GM19463 (cell line): Measurements from ENCODE around the gene PAX4.

ENCODE experiments used
- ATAC-seq: cut with Tn5 transposase; IDR thresholded peaks from one replicate; pipeline ENCODE4 v1.9.1; 2021; ENCODE audit warnings: mild to moderate bottlenecking, moderate library complexity; ENCODE audit not compliant: unreplicated experiment

Gene PAX4

DNA sequence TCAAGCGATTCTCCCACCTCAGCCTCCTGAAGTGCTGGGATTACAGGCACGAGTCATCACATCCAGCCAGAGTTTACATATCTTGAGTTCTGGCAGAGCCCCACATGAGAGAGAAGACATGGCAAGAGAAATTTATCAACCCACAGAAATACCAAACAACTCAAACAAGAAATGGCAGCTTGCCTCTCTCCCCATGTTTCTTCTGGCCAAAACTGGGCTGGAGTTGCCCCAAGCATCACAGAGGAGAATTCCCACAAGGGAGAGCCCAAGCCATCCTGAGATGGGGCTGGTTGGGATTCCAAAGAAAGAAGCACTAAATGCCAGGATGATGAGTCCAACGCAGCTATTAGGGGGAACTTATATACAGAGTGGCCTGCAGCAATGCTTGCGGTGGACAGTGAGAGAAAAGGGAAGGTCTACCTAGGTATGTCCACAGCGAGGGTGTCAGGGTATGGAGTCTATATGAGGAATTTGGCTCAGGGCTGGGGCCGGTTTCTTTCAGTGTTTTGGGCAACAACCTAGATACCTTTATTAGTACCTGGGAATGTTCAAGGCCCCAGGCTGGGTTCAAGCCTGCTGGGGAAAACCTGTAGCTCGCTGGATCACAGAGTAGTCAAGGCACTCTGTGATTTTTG is 14.5 kb upstream of the PAX4 start:
- no peak for ATAC-seq

DNA sequence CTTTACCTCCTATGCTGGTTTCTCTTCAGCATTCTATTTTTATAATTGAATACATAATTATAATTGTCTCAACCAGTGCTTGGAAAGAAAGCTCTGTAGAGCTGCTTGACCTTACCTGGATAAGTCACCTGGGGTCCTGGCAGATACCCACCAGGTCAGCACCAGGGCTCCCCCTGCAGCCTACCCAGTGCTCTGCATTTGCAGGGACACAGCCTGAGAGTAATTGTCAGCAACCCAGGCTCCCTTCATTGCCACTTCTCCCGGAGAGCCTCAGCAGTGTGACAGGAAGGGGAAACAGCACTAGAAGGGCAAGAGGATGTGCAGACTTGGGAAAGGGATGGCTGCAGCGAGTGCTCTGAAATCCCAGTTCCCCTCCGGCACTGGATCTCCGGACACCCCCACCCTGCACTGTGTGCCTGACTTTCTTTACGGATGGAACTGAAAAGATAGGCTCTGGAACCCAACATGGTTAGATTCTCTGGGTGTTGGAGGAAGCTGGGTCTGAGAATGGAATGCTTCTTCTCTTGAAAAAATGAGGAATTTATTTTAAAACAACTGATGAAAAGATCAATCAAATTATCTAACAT is 11.4 kb upstream of the PAX4 start:
- peak; percentile 70 for ATAC-seq

DNA sequence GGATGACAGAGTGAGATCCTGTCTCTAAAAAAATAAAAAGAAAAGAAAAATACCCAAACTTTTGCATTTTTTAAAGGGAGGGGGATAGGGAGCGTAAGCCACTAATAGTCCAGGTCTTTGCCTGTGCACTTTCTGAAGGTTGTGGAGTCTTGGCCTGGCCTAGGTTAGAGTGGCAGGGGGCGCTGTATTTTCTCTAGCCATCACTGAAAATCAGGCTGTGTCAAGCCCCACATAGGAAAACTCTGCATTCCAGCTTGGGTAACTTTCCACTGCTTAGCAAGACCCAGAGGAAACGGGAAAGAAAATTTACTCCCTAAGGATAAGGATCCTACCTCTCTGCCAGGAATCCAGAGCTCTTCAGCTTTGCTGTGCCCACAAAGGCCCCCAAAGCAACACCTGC is 10.5 kb upstream of the PAX4 start:
- ATAC-seq = no peak

DNA sequence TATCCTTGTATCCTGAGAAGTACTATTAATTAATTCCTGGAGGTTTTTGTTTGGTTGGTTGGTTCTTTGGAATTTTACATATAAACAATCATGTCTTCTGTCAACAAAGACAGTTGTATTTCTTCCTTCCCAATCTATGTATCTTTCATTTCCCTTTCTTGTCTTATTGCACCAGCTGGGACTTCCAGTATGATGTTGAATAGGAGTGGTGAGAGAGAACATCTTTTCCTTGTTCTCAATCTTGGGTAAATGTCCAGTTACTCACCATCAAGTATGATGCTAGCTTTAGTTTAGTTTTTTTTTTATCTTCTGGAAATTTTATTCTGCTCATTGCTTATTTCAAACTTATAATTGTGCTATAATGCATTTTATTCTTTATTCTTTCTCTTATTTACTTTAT is 7.4 kb upstream of the PAX4 start:
- ATAC-seq = no peak

DNA sequence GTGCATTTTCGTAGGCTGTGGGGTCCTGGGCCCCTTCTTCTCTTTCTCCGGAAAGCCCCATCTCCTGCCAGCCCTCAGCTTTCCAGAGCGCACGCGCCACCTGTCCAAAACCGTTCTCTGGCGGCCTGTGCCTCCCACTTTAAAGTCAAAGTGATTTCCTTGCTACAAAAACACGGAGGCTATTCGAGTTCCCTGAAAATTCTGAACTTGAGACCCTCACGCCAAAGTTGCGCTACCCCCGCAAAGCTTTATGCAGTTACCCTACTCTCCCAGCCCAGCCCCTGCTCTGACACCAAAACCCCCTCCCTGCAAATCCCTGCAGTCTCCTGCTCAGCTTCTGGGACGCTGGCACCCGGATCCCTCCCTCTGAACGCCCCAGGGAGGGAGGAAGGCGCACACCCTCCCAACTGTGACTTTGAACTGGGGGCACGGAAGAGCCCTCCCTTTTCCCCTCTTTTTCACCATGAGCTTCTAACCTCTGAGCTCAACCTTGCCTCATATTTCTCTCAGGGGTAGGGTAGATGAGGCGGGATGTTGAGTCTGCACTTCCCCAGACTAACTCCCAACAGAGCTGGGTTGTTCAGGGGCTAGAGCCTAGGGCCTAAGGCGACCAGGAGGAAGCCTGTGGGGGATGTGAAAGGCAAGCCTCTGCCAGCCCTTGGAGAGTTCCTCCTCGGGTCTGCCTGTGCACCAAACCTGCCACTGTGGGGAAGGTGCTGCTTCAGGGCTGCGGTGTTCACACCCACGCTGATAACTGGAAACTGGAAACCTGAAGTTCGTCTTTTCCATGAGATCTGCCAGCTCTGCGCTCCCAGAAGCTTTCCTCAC is 2.7 kb upstream of the PAX4 start:
- no peak for ATAC-seq

DNA sequence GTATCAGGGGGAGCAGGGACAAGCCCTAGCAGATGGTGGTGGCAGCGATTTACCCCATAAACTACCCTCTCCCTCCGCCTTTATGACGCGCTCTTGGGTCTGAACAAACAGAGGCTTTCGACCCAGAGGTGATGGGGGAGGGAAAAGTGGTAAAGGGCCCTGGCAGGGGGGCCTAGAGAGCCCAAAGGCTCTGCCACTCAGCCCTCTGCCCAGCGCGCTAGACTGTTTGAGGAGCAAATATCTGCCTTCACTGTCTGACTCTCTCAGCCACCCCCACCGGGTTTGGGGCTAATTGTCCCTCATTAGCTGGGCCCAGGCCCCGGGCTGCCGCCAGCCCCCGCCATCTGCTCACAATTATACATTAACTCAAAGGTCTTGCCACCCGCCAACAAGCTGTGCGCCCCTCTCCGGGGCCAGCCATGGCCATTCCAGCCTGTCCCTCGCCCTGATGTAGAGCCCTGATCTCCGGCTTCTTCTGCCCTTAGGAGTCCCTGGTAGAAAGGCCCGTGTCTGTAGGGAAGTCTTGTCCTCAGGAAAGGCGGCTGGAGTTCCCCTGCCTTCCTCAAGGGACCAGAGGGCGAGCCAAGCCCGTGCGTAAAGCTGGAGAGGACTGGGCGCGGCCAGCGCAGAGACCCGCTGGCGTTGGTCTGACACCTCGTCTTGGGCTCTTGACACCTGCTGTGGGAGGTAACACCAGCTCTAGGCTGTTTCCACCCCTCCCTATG is 1.9 kb upstream of the PAX4 start:
- peak; percentile 46 for ATAC-seq

DNA sequence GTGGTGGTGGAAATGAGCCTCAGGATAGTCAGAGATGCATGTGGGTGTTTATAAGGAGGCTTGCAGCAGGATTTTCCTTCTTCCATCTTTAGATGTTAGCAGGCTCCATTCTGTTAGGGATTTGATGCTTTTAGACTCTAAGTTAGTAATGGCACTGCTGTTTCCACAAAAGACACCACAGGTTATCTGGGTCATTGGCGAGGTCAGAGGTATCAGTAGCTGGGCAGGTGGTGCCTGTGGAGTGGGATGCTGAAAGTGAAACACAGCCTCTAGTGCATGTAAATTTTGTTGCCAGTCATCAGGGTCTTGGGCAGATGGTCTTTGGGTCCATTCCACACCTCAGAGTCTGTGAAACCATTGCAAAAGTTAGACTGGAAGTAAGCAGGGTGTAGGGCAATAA is 833 bp upstream of the PAX4 start:
- no peak for ATAC-seq

DNA sequence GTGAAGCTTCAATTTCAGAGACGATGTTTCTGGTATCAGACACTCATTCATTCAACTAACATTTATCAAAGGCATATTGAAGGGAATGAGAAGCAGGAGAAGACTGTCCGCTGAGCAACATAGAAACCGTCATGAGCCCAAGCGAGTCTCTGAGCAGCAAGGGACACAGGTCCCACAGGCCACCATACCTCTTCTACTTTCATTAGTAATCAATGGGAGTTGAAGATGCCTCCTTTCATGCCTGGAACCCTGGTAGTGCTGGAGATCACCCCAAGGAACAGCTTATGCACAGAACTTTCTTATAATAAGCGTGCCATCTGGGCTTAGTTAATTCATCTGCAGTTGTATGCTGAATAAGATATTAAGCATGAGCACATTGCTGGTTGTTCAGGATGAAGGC is 1.2 kb downstream of the PAX4 start:
- no peak for ATAC-seq

DNA sequence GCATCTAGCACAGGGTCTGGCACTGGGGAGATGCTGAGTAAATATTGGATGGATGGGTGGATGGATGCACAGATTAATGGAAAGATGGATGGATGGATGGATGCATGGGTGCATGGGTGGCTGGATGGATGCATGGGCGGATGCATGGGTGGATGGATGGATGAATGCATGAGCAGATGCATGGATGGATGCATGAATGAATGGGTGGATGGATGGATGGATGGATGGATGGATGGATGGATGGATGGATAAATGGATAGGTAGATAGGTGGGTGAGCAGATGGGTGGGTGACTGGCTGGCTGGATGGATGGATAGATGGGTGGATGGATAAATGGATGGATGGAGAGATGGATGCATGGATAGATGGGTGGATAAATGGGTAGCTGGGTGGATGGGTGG is 5.7 kb downstream of the PAX4 start:
- no peak for ATAC-seq

DNA sequence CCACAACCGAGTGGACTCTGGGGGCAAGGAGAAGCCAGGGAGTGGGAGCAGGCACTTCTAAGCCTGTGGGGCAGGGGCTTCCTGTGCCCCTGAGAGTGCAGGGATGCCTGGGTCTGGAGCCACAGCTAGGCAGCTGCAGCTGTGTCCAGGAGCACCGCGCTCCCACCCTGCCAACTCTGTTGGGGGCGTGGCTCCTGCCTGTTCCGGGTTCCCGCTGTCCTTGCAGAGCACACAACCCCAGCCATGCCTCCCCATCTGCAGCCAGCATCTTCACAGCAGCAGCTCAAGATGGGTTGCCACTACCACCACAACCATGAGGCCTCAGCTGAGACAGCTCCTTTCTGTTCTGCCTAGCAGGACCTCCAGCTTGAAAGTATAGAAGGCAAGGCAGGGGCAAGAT is 8.6 kb downstream of the PAX4 start:
- no peak for ATAC-seq

DNA sequence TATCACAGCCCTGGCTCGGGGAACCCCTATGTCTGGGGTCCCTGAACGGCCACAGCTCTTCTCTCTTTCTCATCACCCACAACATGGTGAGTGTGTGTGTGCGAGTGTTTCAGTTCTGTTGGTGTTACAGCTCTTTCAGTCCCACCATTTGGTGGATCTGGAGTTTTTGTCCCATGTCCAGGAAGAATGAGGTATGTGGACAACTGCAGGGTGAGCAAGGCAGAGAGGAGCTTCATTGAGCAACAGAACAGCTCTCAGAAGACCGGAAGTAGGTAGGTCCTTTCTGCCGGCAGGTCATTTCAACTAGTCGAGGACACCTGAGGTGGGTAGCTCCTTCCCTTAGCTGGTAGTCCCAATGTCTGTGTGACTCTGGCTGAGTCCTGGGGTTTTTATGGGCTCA is 9.5 kb downstream of the PAX4 start:
- no peak for ATAC-seq

DNA sequence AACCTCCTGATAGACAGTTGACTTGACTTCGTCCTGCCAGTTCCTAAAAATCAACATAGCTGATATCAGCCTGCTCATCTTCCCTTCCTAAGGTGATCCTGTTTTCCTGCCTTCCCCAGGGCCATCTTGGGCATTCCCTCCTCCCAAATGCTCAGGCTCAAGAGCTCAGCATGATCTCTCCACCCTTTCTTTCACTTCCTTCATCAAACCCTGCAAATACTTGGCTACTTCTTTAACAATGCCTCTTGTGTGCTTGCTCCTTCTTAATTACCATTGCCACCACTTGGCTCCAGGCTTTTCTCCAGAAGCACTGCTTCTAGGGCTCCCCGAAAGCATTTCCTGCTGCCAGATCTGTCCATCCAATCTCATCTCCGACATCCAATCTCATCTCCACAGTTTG is 17.1 kb downstream of the PAX4 start:
- no peak for ATAC-seq

DNA sequence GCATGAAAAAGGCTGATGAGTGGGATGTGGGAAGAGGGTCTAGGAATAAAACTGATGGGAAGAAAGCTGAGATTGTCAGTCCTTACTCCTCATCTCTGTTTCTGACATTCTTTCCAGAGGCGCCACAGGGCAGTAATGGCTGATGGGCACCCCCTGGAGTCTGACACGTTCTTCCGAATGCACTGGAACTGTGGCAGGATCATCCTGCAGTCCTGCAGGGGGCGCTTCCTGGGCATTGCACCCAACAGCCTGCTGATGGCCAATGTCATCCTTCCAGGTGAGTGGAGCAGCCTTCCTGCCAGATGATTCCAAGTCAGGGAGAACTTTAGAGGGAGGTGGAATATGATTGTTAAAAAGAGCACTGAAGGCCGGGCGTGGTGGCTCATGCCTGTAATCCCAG is 19.6 kb downstream of the PAX4 start:
- no peak for ATAC-seq

DNA sequence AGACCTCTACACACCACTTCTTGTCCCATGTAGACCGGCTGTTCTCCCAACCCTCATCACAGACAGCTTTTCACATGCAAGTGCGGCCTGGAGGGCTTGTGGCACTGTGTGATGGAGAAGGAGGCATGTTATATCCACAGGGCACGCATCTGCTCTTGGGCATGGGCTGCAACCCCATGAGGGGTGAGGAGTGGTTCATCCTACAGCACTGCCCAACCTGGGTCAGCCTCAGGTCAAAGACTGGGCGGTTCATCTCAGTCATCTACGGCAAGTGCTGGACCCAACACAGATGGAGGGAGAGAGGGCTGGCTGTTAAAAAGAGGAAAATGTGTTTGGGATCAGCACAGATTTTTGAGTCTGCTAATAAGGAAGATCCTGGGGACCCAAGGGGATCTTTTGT is 22.2 kb downstream of the PAX4 start:
- no peak for ATAC-seq

DNA sequence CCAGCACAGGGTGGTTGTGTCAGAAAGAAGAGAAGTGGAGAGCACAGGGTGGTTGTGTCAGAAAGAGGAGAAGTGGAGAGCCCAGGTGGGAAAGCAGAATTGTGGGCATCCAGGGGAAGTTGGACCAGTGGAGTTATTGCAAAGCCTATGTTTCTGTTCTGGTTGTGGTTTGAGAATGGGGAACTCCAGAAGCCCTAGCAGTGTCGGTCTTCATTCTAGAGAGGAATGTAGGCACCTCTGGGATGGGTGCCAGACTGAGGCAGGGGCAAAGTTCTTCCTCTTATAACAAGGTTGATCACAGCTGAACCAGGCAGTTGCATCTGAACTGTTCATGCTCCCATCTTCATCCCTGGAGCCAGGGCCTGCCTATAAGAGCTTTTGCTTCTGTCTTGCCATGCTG is 23.5 kb downstream of the PAX4 start:
- ATAC-seq = peak; percentile 72

DNA sequence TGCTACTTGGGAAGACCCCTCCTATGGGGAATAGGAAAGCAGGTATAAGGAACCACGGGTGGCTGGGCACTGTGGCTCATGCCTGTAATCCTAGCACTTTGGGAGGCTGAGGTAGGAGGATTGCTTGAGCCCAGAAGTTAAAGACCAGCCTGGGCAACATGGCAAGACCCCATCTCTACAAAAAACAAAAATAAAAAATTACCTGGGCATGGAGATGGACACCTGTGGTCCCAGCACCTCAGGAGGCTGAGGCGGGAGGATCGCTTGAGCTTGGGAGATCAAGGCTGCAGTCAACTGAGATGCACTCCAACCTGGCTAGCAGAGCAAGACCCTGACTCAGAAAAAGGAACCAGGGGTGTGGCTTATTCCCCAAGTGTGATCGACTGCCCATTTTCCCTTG is 25.4 kb downstream of the PAX4 start:
- no peak for ATAC-seq

DNA sequence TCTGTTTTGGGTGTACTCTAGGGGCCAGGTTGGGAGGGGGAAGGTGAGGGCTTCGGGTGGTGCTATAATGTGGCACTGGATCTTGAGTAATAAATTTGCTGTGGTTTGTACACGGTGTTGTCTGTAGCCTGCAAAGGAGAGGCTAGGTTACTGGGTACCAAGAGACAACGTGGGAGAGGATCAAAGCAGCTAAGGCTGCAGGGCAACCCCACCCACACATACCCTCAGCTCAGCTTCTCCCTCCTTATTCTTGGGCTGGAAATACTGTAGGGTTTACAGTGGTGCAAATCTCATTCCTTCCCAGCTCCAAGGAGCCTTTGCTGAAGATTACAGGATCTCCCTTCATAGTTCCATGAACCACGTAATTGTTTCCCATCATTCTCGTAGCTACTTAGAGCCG is 26.4 kb downstream of the PAX4 start:
- no peak for ATAC-seq

DNA sequence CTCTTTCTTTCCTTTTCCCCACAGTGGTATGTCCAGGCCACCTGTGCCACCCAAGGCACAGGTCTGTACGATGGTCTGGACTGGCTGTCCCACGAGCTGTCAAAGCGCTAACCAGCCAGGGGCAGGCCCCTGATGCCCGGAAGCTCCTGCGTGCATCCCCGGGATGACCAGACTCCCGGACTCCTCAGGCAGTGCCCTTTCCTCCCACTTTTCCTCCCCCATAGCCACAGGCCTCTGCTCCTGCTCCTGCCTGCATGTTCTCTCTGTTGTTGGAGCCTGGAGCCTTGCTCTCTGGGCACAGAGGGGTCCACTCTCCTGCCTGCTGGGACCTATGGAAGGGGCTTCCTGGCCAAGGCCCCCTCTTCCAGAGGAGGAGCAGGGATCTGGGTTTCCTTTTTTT is 26.8 kb downstream of the PAX4 start:
- ATAC-seq = no peak

DNA sequence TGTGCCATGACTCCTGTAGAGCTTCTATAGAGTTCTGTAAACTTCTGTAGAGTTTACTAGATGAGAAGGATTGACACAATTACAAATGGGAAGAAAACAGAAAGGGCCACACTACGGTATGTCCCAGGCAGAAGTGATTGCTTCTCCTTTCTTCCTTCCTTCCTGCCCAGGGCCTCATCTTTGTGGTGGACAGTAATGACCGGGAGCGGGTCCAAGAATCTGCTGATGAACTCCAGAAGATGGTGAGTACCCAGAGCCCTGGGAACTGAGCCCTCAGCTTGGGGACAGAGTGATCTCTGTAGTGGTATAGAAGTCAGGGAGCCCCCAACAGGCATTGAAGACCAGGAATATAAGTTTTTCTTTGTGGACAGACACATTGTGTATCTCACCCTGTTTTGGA is 28.0 kb downstream of the PAX4 start:
- ATAC-seq = no peak

DNA sequence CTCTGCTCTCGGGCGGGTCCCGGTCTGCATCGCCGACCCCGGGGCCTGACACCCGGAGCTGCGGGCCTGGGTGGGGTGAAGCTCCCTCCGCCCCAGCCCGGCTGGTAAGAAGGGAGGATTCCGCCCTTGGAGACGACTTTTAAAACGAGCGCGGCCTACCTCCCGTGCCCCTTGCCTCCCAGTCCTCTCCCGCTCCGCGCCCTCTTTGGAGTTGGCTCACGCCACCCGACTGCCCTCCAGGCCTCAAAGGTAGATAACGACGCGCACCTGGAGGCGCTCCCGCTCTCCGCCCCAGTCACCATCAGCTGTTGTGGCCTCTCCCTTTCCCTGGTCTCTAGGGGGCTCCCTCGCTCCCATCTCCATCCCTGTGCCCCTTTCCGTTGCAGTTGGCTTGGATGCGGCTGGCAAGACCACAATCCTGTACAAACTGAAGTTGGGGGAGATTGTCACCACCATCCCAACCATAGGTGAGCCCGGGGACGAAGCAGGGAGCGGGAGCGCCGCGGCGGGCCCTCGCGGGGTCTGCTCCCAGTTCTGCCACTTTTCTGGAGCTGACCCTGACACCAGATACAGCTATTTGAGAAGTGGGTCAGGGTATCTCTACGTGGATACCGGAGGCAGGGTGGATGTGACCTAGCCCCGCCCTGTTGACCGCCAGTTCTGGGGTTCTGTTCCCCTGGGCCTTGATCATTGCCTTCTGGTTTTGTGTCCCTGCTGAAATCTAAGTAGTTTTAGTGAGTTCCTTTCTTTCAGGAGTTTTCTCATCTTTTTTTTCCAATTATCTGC is 29.1 kb downstream of the PAX4 start:
- ATAC-seq = peak; percentile 13
